Measurements from ENCODE around the gene MTRF1.

Gene MTRF1

GRCh38 chr13:41263261-41263971 lies at the start of gene MTRF1:
MTRF1 (minus strand) TSS chr13:41263576; CDS start chr13:41260907, 2,669 bp downstream.
- FAIRE-seq, result no peak
- DNase-seq (ENCODE audit: low spot score), result peak; percentile 82

- FAIRE-seq (no peak), DNase-seq (ENCODE audit: low spot score) (no peak)
These were observed 49.7 kb upstream of the MTRF1 start for GRCh38 chr13:41313117-41313516.

- FAIRE-seq, result no peak
These were observed 48.8 kb upstream of the MTRF1 start for GRCh38 chr13:41312176-41312500.

GRCh38 chr13:41311406-41312175 lies 48.2 kb upstream of the MTRF1 start:
- FAIRE-seq (no peak), DNase-seq (ENCODE audit: low spot score) (peak; percentile 15)

More at GRCh38 chr13:41312176-41312500, 48.8 kb upstream of the MTRF1 start:
- DNase-seq (ENCODE audit: low spot score), result peak; percentile 16

- no peak for FAIRE-seq
These were observed 47.6 kb upstream of the MTRF1 start, which contains the start of gene NAA16 for GRCh38 chr13:41310963-41311405. NAA16 (plus strand) TSS chr13:41311267; CDS start chr13:41311529, 262 bp downstream.

GRCh38 chr13:41307884-41308640 lies 44.7 kb upstream of the MTRF1 start:
- FAIRE-seq, result no peak
- no peak for DNase-seq (ENCODE audit: low spot score)

More at GRCh38 chr13:41310963-41311405, 47.6 kb upstream of the MTRF1 start, which contains the start of gene NAA16:
- peak; percentile 90 for DNase-seq (ENCODE audit: low spot score)

- no peak for FAIRE-seq
These were observed 43.1 kb upstream of the MTRF1 start for GRCh38 chr13:41306271-41307145.

GRCh38 chr13:41304551-41304950 lies 41.2 kb upstream of the MTRF1 start:
- DNase-seq (ENCODE audit: low spot score), result no peak

More at GRCh38 chr13:41306271-41307145, 43.1 kb upstream of the MTRF1 start:
- DNase-seq (ENCODE audit: low spot score), result no peak

GRCh38 chr13:41302743-41303142 lies 39.4 kb upstream of the MTRF1 start:
- DNase-seq (ENCODE audit: low spot score) (no peak), FAIRE-seq (no peak)

More at GRCh38 chr13:41304551-41304950, 41.2 kb upstream of the MTRF1 start:
- FAIRE-seq, result no peak

- DNase-seq (ENCODE audit: low spot score) (no peak), FAIRE-seq (no peak)
These were observed 36.1 kb upstream of the MTRF1 start for GRCh38 chr13:41299316-41300094.

- no peak for FAIRE-seq
- no peak for DNase-seq (ENCODE audit: low spot score)
These were observed 33.7 kb upstream of the MTRF1 start for GRCh38 chr13:41296879-41297646.

GRCh38 chr13:41295973-41296372 lies 32.6 kb upstream of the MTRF1 start:
- DNase-seq (ENCODE audit: low spot score) (no peak), FAIRE-seq (no peak)

- FAIRE-seq, result no peak
- DNase-seq (ENCODE audit: low spot score), result no peak
These were observed 31.5 kb upstream of the MTRF1 start for GRCh38 chr13:41294914-41295313.

GRCh38 chr13:41293272-41293671 lies 29.9 kb upstream of the MTRF1 start:
- FAIRE-seq (no peak), DNase-seq (ENCODE audit: low spot score) (no peak)

- DNase-seq (ENCODE audit: low spot score), result no peak
- FAIRE-seq, result no peak
These were observed 27.9 kb upstream of the MTRF1 start for GRCh38 chr13:41291246-41291645.

- no peak for FAIRE-seq
- no peak for DNase-seq (ENCODE audit: low spot score)
These were observed 26.1 kb upstream of the MTRF1 start for GRCh38 chr13:41289463-41289881.

GRCh38 chr13:41286370-41286769 lies 23.0 kb upstream of the MTRF1 start:
- DNase-seq (ENCODE audit: low spot score), result no peak
- no peak for FAIRE-seq

- FAIRE-seq, result no peak
- DNase-seq (ENCODE audit: low spot score), result peak; percentile 6
These were observed 21.3 kb upstream of the MTRF1 start for GRCh38 chr13:41284512-41285288.
